Activated CD8-positive, alpha-beta T cell treated with anti-CD3 and anti-CD28 coated beads for 36 hours (primary cell): ENCODE data around the gene ZNF846. TPM values are rescaled to one million over a fixed set of nuclear protein-coding genes. Genes with fewer than 3 reads are reported as not detected.

ENCODE experiments used
- ATAC-seq: fragments of 200-7000 bp; cut with Tn5 transposase; one replicate; pipeline ENCODE4 v1.10.0; 2021; ENCODE audit warnings: mild to moderate bottlenecking, moderate library complexity
- CTCF ChIA-PET: fragments of 350-600 bp; sonication (Branson Sonifier 250); formaldehyde crosslinking; loops from one replicate; lab custom pipeline; 2021; ENCODE audit warnings: antibody characterized with exemption; lab: Charles Lee
- POLR2A ChIA-PET: fragments of 350-600 bp; sonication (Branson Sonifier 250); formaldehyde crosslinking; loops from one replicate; lab custom pipeline; 2021; ENCODE audit warnings: antibody characterized with exemption; lab: Charles Lee
- DNase-seq: peaks from one replicate; pipeline ENCODE4 v3.0.0-alpha.2; 2020
- H3K27ac Mint-ChIP-seq: one replicate; pipeline ENCODE4 v1.8.0; 2021; ENCODE audit warnings: mild to moderate bottlenecking, mixed read lengths
- H3K27me3 Mint-ChIP-seq: one replicate; pipeline ENCODE4 v1.8.0; 2021; ENCODE audit warnings: mixed read lengths
- H3K36me3 Mint-ChIP-seq: one replicate; pipeline ENCODE4 v1.8.0; 2021; ENCODE audit warnings: low read depth, mixed read lengths
- H3K4me1 Mint-ChIP-seq: one replicate; pipeline ENCODE4 v1.8.0; 2021; ENCODE audit warnings: low read depth, mixed read lengths
- H3K4me3 Mint-ChIP-seq: one replicate; pipeline ENCODE4 v1.8.0; 2021; ENCODE audit warnings: mild to moderate bottlenecking, moderate library complexity, mixed read lengths
- H3K9me3 Mint-ChIP-seq: one replicate; pipeline ENCODE4 v1.8.0; 2021; ENCODE audit warnings: mixed read lengths
- CTCF ChIP-seq: fragments of 200-600 bp; IDR thresholded peaks from one replicate; pipeline ENCODE4 v1.8.0; 2022; ENCODE audit warnings: antibody characterized with exemption, mild to moderate bottlenecking
- intact Hi-C: fragments of 100-400 bp; cut with micrococcal nuclease; formaldehyde crosslinking; loops from one replicate; pipeline ENCODE4 v1.10.0; 2022
- total RNA-seq, 2 experiments: library from RNA; stranded (reverse); gene quantifications; one replicate each; pipeline ENCODE4 v1.2.3, GENCODE V29; 2021

The ZNF846 gene
- total RNA-seq, 2 experiments from 2014 or later, result 5.1 to 6.1 TPM

- Mint-ChIP-seq H3K27me3 (no peaks in the 10 kb centered on the region), H3K4me1 (peaks cover 21% of the 10 kb centered on the region), H3K4me3 (no peak overlapping the region), H3K9me3 (peaks cover 8% of the 10 kb centered on the region), H3K27ac (peak overlapping the region; percentile 42), H3K36me3 (peaks cover 3% of the 10 kb centered on the region)
- no peak for TF ChIP-seq CTCF
- ATAC-seq (no peak), DNase-seq (no peak)
- ChIA-PET CTCF (no interaction called here), POLR2A (interaction anchor here (1.1 kb wide), 1 partner anchor 14 kb away, joined by 5 read pairs; the partner anchor contains the start of gene ZNF846)
- intact Hi-C loops, result no loop called here
Observed at GRCh38 chr19:9782338-9782737, 13.8 kb upstream of the ZNF846 start.

- ChIA-PET CTCF (no interaction called here), POLR2A (no interaction called here)
- no peak for TF ChIP-seq CTCF
- peaks cover 60% of the 10 kb centered on the region for H3K36me3 Mint-ChIP-seq
- no peaks in the 10 kb centered on the region for H3K27me3 Mint-ChIP-seq
- DNase-seq, result no peak
- H3K4me3 Mint-ChIP-seq, result no peak overlapping the region
- intact Hi-C loops, result no loop called here
- no peak overlapping the region for H3K27ac Mint-ChIP-seq
- no peaks in the 10 kb centered on the region for H3K4me1 Mint-ChIP-seq
- H3K9me3 Mint-ChIP-seq, result peaks cover 41% of the 10 kb centered on the region
- ATAC-seq, result no peak
Observed at GRCh38 chr19:9757544-9758501, 10.7 kb downstream of the ZNF846 start.

GRCh38 chr19:9752701-9753443, 15.7 kb downstream of the ZNF846 start:
- CTCF ChIA-PET, result no interaction called here
- H3K27ac Mint-ChIP-seq, result no peak overlapping the region
- no peaks in the 10 kb centered on the region for H3K27me3 Mint-ChIP-seq
- POLR2A ChIA-PET, result no interaction called here
- H3K4me3 Mint-ChIP-seq, result no peak overlapping the region
- H3K4me1 Mint-ChIP-seq, result no peaks in the 10 kb centered on the region
- no peak for TF ChIP-seq CTCF
- peaks cover 26% of the 10 kb centered on the region for H3K36me3 Mint-ChIP-seq
- no peak for ATAC-seq
- intact Hi-C loops, result no loop called here
- peaks cover 35% of the 10 kb centered on the region for H3K9me3 Mint-ChIP-seq
- no peak for DNase-seq

GRCh38 chr19:9751446-9751845, 17.1 kb downstream of the ZNF846 start:
- CTCF ChIA-PET, result no interaction called here

More at GRCh38 chr19:9751446-9751845, 17.1 kb downstream of the ZNF846 start:
- POLR2A ChIA-PET, result no interaction called here
- TF ChIP-seq CTCF, result no peak
- H3K36me3 Mint-ChIP-seq, result peaks cover 16% of the 10 kb centered on the region
- H3K27ac Mint-ChIP-seq, result no peak overlapping the region
- no peaks in the 10 kb centered on the region for H3K4me1 Mint-ChIP-seq
- ATAC-seq, result no peak
- H3K27me3 Mint-ChIP-seq, result no peaks in the 10 kb centered on the region
- H3K4me3 Mint-ChIP-seq, result no peak overlapping the region
- H3K9me3 Mint-ChIP-seq, result peaks cover 25% of the 10 kb centered on the region
- intact Hi-C loops, result no loop called here
- DNase-seq, result no peak
